ENCODE measurements around the gene CNIH3.

GRCh38 chr1:224641030-224641429 lies 24.9 kb downstream of the CNIH3 start:
- TF ChIP-seq CTCF (IDR thresholded peaks at IDR 0.05) (no peak), POLR2A (IDR thresholded peaks at IDR 0.05) (no peak)
